T-helper 1 cell (primary cell): ENCODE measurements around the gene FER.
"Not testable (repeated sequence)": the region's sequence is repeated elsewhere in the genome, so short reads cannot be mapped to it uniquely, and the experiment has no call there.

Source experiments
- DNase-seq, 5 donors: peaks; one replicate each; pipeline ENCODE4 v3.0.0-alpha.2; 2012 to 2020

FER gene

DNA sequence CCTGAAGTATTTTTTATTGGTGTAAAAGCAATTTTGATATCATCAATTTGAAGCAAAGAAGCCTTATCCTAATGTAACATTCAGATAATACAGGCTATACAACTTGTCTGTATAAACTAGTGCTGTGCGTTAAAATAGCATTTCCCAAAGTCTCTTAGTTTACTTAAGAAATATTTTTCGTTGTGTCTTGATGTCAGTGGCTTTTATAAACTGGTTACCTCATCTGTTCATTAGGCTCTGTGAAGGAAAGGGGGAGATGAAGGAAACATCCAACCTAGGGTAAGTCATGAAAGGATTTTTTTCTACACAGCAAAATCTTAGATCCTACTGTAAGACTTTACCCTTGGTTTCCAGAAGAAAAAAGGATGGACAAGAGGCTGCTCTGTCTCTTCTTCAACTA is 389.2 kb downstream of the FER start:
- DNase-seq, result no peak

DNA sequence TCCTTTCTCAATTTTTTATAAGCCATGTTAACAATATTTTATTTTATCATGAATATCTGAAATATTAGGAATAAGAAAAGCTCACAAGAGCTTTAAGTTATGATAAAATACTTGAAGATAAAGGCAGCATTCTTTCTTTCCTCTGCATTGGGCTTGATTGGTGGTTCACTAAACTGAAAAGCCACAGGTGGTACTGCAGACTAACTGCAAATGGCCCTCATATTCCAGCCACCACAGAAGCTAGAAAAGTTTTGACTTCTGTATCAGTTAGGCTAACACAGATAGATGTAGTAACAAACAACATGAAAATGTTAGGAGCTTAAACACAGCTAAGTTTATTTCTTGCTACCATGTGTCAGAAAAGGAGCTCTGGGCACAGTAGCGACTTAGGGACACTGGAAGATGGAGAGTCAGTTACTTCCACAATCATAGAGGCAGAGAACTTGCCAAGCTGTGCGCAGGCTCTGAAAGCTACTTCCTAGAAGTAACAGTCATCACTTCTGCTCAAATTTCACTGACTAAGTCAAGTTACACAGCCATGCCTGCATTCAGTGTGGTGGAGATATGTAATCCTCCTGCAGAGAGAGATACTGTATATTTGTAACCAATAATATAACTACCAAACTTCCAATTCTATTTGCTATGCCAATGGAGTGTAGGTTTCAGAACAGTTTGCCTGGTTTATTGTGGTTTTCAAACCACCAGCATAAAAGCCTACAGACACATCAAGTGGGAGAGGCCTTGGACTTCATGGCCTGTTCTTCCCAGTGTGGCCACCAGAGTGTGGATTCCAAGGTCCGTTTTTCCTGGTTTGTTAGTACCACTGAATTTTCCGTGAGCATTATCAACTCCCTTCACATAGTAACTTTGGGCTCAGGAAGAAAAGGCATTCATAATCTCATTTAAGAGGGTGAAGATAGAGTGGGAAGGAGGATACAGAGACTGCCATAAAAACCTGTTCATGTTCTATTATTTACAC is 393.8 kb downstream of the FER start:
- DNase-seq, result no peak

DNA sequence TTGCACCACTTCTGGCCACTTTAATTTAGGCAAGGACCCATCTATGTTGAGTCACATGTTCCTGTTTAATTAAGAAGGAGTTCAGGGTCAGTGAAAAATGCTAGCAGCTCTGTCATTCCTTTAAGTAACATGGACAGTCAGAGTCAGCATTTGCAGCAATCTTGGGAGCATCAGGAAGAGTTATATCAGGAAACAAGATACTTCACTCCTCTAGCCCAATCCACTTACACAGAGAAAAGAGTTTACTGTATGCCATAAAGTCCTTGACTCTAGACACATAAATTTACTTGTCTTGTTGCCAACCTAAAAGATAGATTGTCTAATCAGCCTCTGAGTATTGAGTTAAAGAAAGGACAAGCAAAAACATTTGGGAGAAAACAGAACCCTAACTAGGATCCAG is 395.3 kb downstream of the FER start:
- no peak for DNase-seq

DNA sequence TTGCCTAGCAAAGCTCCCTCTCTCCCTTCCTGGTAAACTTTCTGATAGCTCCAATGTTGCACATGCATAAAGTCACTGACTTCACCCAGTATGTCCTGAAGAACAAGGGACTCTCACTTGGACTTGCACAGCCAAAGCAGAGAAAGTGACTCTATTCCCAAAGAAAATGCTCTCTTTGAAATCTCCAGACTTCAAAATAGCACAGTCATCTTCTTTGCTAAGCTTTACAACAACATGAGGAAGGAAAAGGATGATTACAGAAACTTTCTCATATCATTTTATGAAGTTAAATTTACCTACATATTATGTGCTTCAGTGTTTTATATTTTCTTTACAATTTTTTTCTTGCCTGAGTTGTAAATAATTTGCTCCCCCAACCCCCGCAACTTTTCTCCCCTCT is 397.4 kb downstream of the FER start:
- DNase-seq, result no peak

DNA sequence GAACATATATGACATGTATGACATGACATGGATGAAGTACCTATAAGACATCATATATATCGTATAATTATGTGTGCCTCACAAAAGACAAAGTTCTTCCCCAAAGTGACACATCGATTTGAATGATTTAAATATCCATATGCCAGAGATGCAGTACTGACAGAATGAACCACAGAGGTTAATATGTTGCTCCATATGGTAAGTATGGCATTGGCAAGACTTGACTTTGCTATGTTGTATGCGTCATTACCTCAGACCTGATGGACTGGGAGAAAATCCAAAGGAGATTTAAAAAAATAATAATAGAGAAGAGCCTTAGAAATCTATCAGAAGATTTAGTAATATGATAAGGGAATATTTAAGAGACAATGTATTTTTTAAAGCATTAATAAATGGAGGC is 398.9 kb downstream of the FER start:
- no peak for DNase-seq

DNA sequence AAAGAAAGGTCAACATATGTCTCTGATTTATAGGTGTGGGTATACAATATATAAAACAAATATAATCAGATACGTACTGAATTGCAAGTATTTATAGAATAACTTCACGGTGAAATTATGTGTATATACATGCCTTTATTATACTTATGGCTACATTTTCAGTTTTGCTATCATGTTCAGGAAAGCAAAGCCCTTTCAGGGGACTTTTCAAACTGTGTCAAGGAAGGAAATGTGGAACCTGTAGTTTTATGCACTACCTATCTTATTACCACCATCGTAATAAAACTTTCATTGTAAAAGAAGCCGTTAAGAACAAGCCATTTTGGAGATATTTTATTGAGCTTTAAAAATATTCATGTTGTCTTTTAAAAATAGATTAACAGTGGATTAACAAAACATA is 404.9 kb downstream of the FER start:
- DNase-seq, result no peak

DNA sequence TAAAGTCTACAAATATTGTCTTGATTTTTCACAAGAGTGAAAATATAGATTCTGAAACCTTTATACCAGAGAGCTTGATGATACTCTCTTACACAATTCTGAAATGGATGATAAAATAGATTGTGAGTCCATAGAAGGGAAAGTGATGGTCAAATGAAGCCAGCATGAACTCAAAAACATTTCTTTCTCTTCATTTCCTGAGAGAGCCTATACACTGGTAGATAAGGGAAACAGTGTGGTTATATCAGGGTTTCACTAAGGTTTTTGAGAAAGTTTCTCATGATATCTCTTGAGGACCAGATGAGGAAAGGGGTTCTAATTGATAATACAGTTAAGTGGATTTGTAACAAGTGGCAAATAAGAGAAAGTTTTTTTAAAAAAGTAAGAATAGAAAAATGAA is 407.9 kb downstream of the FER start:
- DNase-seq, result no peak

DNA sequence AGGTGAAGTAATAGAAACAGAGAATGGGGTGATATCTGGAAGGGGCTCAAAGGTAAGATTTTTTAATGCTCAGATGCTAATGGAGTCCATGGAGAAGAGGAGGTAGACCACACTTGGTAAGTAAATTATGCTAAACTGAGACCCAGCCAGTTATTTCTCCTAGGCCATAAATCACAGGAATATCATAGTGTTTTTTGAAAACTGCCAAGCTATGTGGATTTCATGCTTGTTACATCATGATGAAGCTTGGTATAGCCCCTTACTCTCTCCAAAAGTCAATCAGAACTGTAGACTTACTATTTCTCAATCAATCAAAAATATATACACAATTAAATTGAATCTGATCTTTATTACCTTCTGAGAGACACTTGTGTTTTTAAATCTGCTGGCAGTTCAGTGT is 409.2 kb downstream of the FER start:
- no peak for DNase-seq

DNA sequence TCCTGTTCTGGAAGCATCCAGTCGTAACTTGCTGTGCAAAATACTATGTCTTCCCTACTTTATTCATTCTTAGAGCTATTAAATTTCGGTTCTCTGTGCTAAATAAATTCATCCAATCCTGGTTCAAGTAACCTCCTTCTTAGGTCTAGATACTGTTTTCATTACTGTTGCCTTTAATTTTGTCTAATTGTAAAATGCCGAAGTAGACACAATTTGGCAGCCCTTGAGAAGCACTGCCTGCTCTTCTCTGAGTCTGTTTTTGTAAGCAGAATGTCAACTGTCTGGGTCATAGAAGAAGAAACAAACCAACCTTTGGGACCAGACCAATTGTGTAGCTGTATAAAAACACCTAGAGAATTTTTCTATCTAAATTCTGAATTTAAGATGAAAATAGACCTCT is 412.8 kb downstream of the FER start:
- DNase-seq, result no peak

DNA sequence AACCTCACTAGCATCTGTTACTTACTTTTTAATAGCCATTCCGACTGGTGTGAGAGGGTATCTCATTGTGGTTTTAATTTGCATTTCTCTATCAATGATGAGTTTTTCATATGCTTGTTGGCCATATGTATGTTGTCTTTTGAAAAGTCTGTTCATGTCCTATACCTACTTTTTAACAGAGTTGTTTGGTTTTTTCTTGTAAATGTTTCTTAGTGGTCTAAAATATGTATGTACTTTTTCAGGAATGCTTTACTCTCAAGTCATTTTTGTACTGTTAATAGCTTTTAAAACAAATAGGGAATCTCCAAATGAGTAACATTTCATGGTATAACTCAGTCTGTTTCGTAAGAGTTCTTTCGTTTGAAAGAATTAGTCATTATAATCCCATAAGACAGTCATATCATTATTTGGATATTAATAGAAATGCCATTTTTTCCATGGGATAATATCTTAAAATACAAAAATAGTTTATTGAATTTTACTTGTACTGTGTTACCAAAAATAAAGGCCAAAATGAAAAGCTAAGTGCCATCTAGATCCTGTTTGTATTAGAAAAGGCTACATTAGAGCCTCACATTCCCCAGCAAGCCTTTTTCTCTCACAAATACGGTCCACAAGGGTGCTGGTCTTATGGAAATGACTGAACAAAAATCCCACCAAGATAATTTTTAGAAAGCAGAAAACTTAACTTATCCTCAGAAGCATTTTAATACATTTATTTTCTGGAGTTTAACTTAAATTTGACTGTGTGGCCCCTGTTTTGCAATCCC is 414.4 kb downstream of the FER start:
- peak in 1 of 5 donors; percentile 32 for DNase-seq

DNA sequence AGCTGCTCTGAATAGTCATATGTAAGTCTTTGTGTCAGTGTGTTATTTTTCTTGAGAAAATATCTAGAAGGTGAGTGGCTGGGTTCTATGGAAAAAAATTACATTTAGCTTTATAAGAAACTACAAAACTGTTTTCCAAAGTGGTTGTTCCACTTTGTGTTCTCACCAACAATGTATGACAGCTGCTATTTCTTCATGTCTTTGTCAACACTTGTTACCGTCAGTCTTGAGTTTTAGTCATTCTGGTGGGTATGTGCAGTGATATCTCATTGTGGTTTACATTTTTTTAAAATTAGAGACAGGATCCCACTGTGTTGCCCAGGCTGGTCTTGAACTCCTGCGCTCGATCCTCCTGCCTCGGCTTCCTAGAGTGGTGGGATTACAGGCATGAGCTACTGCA is 415.6 kb downstream of the FER start:
- no peak for DNase-seq

DNA sequence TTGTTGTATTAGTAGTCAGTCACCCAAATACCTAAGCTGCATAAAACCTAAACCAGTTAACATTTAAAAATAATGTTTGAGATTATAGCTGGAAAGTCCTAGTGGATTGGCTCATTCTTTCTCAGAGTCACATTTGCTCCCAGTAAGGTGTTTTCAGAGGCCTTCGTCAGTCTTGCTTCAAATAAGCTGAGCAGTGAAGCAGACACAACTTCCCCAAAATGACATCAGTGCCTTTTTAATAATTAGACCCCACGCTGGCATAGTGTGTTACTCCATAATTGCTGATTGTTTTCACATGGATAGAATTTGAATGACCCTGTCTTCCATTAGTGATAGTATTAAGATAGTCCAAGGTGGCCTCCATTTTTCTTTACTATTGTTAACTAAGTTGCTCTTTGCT is 416.3 kb downstream of the FER start:
- no peak for DNase-seq

DNA sequence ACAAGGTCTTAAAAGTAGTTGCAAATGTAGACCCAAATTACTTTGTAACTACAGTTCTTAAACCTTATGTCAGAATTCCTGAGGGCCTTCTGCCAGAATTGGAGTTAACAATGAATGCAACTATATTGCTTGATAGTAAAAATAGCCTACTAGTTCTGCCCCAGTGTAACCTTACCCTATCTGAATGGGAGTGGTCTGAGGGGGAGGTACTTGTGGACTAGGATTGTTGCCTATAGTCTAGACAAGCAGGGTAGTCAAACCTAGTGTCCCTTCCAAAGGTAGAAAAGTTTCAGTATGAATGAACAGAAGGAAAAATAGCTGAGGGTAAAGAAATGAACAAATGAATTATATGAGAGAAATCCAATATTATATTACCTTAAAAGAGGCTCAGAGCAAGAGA is 419.9 kb downstream of the FER start:
- DNase-seq, result no peak

DNA sequence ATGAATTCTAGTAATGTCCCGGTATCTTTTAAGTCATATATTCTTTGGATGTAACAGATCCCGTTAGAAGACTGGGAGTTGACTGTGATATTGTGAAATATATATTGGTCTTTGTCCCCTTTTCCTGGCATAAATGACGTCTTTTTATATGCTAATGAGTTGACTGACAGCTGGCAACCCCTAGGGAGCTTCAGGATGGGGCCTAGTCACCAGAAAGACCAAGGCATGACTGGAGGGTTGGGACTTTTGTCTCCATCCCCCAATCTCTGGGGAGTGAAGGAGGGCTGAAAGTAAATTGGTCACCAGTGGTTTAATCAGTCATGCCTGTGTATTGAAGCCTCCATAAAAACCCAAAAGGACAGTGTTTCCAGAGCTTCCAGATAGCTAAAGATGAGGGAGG is 420.5 kb downstream of the FER start:
- no peak for DNase-seq

DNA sequence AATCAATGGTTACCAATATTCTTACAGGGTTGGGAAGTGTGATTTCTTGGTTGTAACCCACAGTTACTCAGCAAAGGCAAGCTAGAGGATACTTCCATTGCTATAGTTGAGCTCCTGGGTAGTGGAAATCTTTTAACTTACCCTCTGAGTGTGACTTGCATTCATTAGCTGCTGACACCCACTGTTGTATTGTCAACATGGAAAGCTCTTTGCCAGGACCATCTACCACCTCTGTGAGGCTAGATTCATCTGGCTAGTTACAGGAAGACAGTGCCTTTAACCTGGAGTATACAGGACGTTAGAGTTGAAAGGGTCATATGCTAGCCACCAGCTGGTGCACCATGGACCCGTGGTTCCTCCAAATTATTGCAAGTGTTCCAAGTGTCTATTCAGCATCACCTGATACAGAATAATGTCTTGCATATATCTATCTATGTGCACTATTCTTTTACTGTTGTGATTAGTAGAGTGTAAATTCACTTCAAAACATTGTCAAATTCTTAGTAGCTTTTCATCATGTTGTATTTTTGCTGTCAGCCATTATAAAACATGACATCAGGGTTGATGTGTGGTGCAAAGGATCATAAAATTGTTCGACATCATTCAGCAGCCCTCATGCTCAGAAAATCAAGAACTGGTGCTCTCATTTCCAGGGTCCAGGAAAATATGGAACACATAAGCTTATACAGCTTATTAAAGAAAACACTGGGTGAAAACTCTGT is 423.1 kb downstream of the FER start:
- no peak for DNase-seq

DNA sequence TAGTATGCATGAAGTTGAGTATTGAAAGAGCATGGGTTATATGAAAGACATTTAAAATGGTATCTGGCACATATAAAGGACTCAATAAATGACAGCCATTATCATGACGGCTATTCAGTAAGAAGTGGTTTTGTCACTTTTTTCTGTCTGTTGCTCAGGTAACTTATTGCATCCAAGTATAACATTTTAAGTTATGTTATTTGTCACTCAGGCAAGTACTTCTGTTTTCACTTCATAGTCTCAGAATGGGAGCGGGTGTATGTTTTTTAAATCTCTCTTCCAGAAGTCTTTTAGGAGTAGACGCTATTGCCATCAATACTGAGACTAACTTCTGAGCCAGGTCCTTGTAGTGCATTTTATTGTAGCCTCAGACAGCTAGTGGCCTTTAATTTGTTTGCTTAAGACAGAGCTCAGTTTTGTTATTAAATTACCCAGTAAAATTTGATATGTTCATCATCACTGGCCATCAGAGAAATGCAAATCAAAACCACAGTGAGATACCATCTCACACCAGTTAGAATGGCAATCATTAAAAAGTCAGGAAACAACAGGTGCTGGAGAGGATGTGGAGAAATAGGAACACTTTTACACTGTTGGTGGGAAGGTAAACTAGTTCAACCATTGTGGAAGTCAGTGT is 423.9 kb downstream of the FER start:
- not testable (repeated sequence) for DNase-seq

DNA sequence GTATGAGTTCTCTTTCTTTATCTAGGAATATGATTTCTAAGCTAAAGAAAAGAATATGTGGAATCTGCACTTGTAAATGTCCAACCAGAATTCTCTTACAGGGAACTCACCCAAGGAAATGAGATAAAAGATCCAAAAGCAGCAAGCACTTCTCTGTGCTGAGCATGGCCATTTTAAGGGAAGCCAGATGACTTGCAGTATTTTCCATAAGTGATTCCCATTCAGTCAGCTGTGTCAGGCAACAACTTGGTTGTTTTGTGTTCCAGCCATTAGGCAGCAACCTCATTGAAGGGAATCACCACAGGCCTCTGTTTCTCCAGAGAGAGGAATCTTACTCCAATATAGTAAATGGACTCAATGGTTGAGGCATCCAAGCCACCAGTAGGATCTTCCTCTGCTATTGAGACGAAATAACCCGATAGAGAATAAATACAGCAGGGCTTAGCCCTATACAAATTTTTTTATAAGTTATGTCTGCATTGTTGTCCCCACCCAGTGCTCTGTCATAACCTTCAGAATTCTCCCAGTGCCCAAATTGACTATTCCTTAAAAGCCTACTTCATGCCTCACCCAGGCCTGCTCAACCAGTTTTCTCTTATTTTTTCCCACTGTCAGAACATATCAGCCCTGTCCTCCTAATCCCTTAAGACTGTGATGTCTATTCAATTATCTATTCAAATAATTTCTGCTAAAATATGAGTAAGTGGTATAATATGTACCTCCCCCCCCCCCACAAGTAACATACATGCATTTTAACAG is 425.5 kb downstream of the FER start:
- DNase-seq, result no peak

DNA sequence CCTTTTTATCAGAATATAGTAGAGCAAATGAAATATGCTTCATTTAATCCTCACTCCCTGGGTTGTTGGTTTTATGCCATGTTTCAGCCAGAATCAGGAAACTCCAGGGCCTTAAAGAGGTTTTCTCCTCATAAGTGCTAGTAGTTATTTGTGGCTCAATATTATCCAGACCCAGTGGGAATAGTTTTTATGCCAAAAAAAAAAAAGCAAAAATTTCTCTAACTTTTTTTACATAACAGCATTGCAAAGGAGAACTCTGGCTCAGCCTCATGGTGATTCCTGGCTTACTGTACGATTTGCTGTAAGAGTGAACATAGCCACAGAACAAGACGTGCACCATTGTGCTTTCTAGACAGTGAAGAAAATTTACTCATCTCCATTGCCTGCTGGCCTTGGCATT is 429.5 kb downstream of the FER start:
- DNase-seq, result no peak

DNA sequence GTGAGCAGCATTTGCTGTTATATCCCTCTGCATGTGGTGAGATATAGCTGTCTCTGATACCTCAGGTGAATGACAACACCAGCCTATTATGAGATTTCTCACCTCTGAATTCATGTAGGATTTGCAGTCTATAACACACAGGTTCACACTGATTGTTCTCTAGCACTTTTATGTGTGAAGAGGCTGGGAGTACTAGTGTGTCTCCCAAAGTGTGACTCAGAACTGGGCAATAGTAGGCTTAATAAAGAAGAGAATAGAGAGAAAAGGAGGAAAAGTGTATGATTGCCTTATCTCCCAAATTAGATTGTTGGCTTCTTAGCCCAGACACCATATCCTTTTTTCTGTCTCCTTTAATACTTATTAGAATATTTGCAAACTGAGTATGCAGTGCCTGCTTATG is 430.1 kb downstream of the FER start:
- no peak for DNase-seq

DNA sequence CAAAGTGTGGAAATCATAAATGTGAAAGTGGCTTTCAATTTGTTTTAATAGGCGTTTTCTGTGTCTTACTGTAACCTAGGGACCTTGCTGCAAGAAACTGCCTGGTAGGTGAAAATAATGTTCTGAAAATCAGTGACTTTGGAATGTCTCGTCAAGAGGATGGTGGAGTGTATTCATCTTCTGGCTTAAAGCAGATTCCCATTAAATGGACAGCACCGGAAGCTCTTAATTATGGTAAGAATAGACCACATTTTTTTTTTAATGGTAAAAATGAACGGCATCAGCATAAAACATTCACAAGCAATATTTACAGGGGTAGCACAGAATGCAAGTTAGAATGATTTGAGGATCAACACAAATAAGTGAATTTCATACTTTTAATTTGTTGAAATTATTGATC is 433.0 kb downstream of the FER start:
- no peak for DNase-seq

DNA sequence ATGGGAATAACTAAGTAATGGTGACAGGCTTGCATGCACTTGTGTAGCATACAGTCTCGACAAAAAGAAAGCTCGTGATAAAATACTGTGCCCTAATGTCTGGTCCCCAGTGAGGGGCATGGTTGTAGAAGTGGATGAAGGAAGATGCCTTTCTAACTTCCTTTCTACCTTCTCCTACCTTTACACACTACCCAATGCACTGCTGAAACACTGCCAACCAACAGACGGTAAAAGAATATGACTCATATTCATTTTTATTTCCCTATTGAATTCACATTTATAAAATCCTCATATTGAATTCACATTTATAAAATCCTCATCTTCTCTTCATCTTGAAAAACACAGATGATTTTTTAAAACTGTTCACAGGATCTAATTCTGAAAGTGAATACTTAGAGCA is 439.1 kb downstream of the FER start:
- no peak for DNase-seq

DNA sequence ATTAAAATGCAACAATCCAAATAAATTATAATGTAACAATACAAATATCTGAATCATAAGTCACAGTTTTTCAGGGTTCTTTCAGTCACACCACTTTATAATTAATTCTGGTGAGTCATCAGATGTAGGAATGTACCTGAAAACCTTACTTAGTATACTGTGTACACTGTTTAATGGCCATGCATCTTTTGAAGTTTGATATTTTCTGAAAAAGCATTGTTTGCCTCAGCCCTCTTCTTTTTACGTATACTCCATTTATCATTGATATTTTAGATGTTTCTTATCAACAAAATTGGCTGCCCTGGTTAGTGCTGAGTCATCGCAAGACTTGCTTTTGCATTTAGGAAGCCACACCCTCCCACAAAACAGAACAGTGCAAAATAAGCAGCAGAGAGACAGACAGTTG is 443.5 kb downstream of the FER start:
- DNase-seq, result peak in 1 of 5 donors; percentile 77
